K562 (cell line): ENCODE measurements around the gene GRIK3.

Experiments
- ATF7 ChIP-seq: fragments of 450-650 bp; IDR thresholded peaks from 2 replicates; pipeline ENCODE4 v1.7.1; 2014; ENCODE audit warnings: mild to moderate bottlenecking, moderate library complexity
- MYNN ChIP-seq, 2 experiments: sonication (generic); formaldehyde crosslinking in 1 of 2; IDR thresholded peaks; 2 replicates each; pipeline versions ENCODE4 v1.5.0 to v1.6.1; 2016 to 2020; ENCODE audit warnings: antibody characterized with exemption in 1 of 2, missing genetic modification reagents in 1 of 2
- POLR2AphosphoS5 ChIP-seq: IDR thresholded peaks from 2 replicates; pipeline ENCODE4 v1.6.1; 2011; ENCODE audit warnings: mild to moderate bottlenecking, low read depth, low read length, moderate library complexity; ENCODE audit not compliant: control insufficient read depth, insufficient read depth

- no peak for TF ChIP-seq ATF7
- TF ChIP-seq MYNN (IDR thresholded peaks at IDR 0.05) = no peak
- TF ChIP-seq MYNN (CRISPR knock-in tag; IDR thresholded peaks at IDR 0.05) = no peak
- TF ChIP-seq POLR2AphosphoS5 = no peak
Measured at GRCh38 chr1:36834586-36834985, 199.7 kb downstream of the GRIK3 start.
